Transverse colon (tissue), 4 donors: Measurements from ENCODE around the gene DDX46. TPM values are rescaled to one million over a fixed set of nuclear protein-coding genes. Genes with fewer than 3 reads are reported as not detected.
A peak's percentile ranks its signal among the peaks of the same experiment; 100 is the strongest.
"Not testable (repeated sequence)": the region's sequence is repeated elsewhere in the genome, so short reads cannot be mapped to it uniquely, and the experiment has no call there.

Experiments used
- DNase-seq: peaks from one replicate; pipeline ENCODE4 v3.0.0-alpha.2; 2019
- H3K27ac ChIP-seq, 4 donors: fragments of 200-600 bp; sonication (generic); 2 replicates each; pipeline ENCODE4 v1.5.1; 2016 to 2018; ENCODE audit warnings: inconsistent platforms in 4 of 4
- H3K27me3 ChIP-seq: fragments of 200-600 bp; sonication (generic); 2 replicates; pipeline ENCODE4 v1.5.1; 2017; ENCODE audit warnings: inconsistent platforms
- H3K36me3 ChIP-seq, 4 donors: fragments of 200-600 bp; sonication (generic); 2 replicates each; pipeline ENCODE4 v1.5.1; 2017 to 2019; ENCODE audit warnings: inconsistent platforms in 4 of 4
- H3K4me1 ChIP-seq, 4 donors: fragments of 200-600 bp; sonication (generic); 2 replicates each; pipeline ENCODE4 v1.5.1; 2017 to 2020; ENCODE audit warnings: inconsistent platforms in 4 of 4
- H3K4me3 ChIP-seq, 4 donors: fragments of 200-600 bp; sonication (generic); 1 replicate in 1 of 4; 2 replicates in 3 of 4; pipeline versions ENCODE4 v1.5.1 to v1.6.1; 2017 to 2019; ENCODE audit warnings: inconsistent platforms in 4 of 4
- H3K9me3 ChIP-seq, 2 donors: fragments of 200-600 bp; sonication (generic); 2 replicates each; pipeline ENCODE4 v1.5.1; 2017 to 2019; ENCODE audit warnings: inconsistent platforms in 2 of 2
- EP300 ChIP-seq: sonication (generic); formaldehyde crosslinking; IDR thresholded peaks from one replicate; pipeline ENCODE4 v1.6.1; 2017; ENCODE audit warnings: antibody characterized with exemption, low read depth
- POLR2A ChIP-seq: fragments of 450-650 bp; IDR thresholded peaks from one replicate; pipeline ENCODE4 v1.6.1; 2016; ENCODE audit warnings: antibody characterized with exemption, mild to moderate bottlenecking, moderate library complexity
- POLR2AphosphoS5 ChIP-seq, 3 donors: sonication (generic); formaldehyde crosslinking; IDR thresholded peaks; one replicate each; pipeline ENCODE4 v1.6.1; 2016; ENCODE audit warnings: antibody characterized with exemption in 3 of 3
- WGBS, 2 donors: methylation state at CpG; one replicate each; pipeline ENCODE4 v1.1.5; 2018; ENCODE audit warnings: low coverage in 1 of 2; 5-methylcytosine and 5-hydroxymethylcytosine counted together
- in situ Hi-C, 4 donors: fragments of 200-750 bp; cut with MboI; loops; one replicate each; pipeline versions ENCODE4 v1.15.0 to v1.15.1; 2017; ENCODE audit warnings: low sequenced_read_pairs in 3 of 4, low pct_ligation_motif_present in 1 of 4, low pct_unique_long_range_greater_than_20kb in 1 of 4
- intact Hi-C: fragments of 100-400 bp; cut with DNase I; formaldehyde crosslinking; loops from one replicate; pipeline ENCODE4 v1.15.1; 2023; ENCODE audit warnings: low total_unique reads
- total RNA-seq, 4 donors: library from RNA; depleted of rRNA; stranded (reverse); fragments of >200 nt; gene quantifications; one replicate each; pipeline ENCODE4 v1.1.0, GENCODE V29; 2016
- TF ChIP-seq, protein P1 (sequence below), 5 experiments: fragments of 200-600 bp in 3 of 5; fragments of 450-650 bp in 2 of 5; sonication (generic) in 3 of 5; IDR thresholded peaks; 1 replicate in 2 of 5; 2 replicates in 3 of 5; pipeline ENCODE4 v1.5.1; 2016 to 2017; ENCODE audit warnings: antibody characterized with exemption in 5 of 5, inconsistent platforms in 3 of 5, mild to moderate bottlenecking in 2 of 5, moderate library complexity in 1 of 5

Gene DDX46
- total RNA-seq, 4 donors from 2014 or later, result 28.5 to 73.3 (median 46.1) TPM

DNA sequence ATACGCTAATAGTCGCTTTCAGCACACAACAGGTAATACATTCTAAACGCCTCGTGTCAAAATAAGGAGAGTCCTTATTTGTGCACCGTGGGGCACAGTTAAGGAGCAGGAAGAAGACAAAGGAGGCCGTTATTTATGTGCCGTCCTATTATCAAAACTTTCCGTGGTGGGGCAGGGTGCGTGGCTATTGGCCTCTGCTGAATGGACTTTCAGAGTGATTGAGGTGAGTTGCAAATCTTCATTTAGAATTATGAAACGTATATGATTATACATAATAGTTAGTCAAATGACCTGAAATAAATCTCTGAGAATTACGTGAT lies 88.0 kb downstream of the DDX46 start:
- no peaks in the 10 kb centered on the region for H3K9me3 ChIP-seq
- 0 to 1% methylated on average over 2 to 11 of the region's 11 CpGs for WGBS, 2 donors
- TF ChIP-seq POLR2A (no peak), POLR2AphosphoS5 (IDR thresholded peaks at IDR 0.05) (no peak), EP300 (no peak)
- TF ChIP-seq, protein P1, sequence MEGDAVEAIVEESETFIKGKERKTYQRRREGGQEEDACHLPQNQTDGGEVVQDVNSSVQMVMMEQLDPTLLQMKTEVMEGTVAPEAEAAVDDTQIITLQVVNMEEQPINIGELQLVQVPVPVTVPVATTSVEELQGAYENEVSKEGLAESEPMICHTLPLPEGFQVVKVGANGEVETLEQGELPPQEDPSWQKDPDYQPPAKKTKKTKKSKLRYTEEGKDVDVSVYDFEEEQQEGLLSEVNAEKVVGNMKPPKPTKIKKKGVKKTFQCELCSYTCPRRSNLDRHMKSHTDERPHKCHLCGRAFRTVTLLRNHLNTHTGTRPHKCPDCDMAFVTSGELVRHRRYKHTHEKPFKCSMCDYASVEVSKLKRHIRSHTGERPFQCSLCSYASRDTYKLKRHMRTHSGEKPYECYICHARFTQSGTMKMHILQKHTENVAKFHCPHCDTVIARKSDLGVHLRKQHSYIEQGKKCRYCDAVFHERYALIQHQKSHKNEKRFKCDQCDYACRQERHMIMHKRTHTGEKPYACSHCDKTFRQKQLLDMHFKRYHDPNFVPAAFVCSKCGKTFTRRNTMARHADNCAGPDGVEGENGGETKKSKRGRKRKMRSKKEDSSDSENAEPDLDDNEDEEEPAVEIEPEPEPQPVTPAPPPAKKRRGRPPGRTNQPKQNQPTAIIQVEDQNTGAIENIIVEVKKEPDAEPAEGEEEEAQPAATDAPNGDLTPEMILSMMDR (IDR thresholded peaks at IDR 0.05), result no peak
- no peaks in the 10 kb centered on the region for H3K27me3 ChIP-seq
- H3K27ac ChIP-seq, result peak overlapping the region; percentile 97 to 99 (median 98)
- in situ Hi-C loops, result loop anchor here in 1 of 4 donors (10.0 kb wide), 1 partner anchor 58 kb away; the partner anchor contains the start of gene PCBD2
- intact Hi-C loops, result loop anchor here (5.0 kb wide), 1 partner anchor 61 kb away; the partner anchor contains the start of gene PCBD2
- peak overlapping the region; percentile 74 to 97 (median 82) for H3K4me3 ChIP-seq
- H3K4me1 ChIP-seq, result peaks cover 11 to 46% (median 28%) of the 10 kb centered on the region in 4 donors
- DNase-seq, result peak; percentile 11
- H3K36me3 ChIP-seq, result peaks cover 0 to 2% (median 0%) of the 10 kb centered on the region in 4 donors

DNA sequence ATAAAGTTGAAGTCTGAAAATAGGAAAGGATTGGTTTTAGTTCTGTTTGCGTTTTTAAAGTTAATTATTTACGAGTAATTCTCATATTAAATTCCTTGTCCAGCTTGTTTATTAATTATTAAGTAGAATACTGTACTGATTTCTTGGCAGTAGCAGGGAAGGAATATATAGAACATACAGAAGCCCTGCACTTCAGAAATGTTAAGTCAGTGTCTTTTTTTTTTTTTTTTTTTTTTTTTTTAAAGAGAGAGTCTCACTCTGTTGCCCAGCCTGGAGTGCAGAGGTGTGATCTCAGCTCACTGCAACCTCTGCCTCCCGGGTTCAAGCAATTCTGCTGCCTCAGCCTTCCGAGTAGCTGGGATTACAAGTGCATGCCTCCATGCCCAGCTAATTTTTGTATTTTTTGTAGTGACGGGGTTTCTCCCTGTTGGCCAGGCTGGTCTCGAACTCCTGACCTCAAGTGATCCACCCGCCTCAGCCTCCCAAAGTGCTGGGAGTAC lies 90.9 kb downstream of the DDX46 start:
- in situ Hi-C loops (loop anchor here in 1 of 4 donors (10.0 kb wide), 1 partner anchor 55 kb away; the partner anchor contains the start of gene PCBD2), intact Hi-C loops (loop anchor here (5.0 kb wide), 1 partner anchor 58 kb away; the partner anchor contains the start of gene PCBD2)
- H3K9me3 ChIP-seq, DNase-seq, H3K4me3 ChIP-seq, H3K36me3 ChIP-seq, H3K27ac ChIP-seq, H3K27me3 ChIP-seq: not testable (repeated sequence)
- 86 to 89% methylated on average over 3 to 7 of the region's 7 CpGs for WGBS, 2 donors
- peaks cover 11 to 56% (median 28%) of the 10 kb centered on the region in 4 donors for H3K4me1 ChIP-seq

DNA sequence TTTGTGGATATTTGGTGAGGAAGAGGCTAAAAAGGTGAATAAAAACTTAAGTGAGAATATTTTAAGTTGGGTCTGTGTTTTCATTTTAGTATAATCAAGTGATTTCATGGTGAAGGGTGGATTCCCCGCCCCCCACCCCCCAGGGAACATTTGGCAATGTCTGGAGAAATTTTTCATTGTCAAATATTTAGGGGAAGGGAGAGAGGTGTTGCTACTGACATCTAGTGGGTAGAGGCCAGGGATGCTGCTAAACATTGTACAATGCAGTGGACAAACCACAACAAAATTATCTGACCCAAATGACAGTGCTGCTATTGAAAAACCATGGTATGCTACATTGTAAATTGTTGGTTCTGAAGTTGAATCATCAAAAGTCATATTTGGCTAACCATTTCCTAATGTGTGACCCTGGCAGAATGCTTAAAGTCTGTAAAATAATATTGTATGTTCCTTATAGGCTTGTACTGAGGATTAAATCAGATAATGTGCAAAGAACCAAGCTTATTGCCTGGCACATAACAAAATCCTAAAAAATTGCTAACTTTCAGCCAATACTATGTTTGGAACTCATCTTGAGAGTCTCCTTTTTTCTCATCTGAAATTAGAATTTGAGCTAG lies 92.8 kb downstream of the DDX46 start:
- DNase-seq, result no peak
- in situ Hi-C loops (no loop called here), intact Hi-C loops (no loop called here)
- H3K27me3 ChIP-seq, result no peaks in the 10 kb centered on the region
- no peak overlapping the region for H3K27ac ChIP-seq
- TF ChIP-seq EP300, result no peak
- TF ChIP-seq, protein P1 (IDR thresholded peaks at IDR 0.05), result peak in 1 of 5 experiments; percentile 15
- 65 to 78% methylated on average over 1 of the region's 1 CpG for WGBS, 2 donors
- no peak overlapping the region for H3K4me3 ChIP-seq
- peaks cover 0 to 25% (median 6%) of the 10 kb centered on the region in 4 donors for H3K36me3 ChIP-seq
- no peaks in the 10 kb centered on the region for H3K9me3 ChIP-seq
- peaks cover 11 to 50% (median 24%) of the 10 kb centered on the region in 4 donors for H3K4me1 ChIP-seq

DNA sequence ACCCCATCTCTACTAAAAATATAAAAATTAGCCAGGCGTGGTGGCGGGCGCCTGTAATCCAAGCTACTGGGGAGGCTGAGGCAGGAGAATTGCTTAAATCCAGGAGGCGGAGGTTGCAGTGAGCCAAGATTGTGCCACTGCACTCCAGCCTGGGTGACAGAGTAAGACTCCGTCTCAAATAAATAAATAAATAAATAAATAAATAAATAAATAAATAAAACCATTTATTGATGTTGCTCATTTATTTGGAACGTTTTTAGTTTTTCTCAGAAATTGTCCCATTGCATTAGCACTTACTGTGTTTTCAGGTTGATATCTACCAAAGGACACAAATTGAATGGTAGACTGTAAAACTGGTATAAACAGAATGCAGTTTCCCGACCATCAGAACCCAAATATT lies 97.9 kb downstream of the DDX46 start:
- H3K4me3 ChIP-seq, H3K9me3 ChIP-seq, H3K27me3 ChIP-seq, in situ Hi-C loops, DNase-seq, intact Hi-C loops, H3K27ac ChIP-seq: not testable (repeated sequence)
- Histone ChIP-seq H3K4me1 (peaks cover 0 to 33% (median 5%) of the 10 kb centered on the region in 4 donors), H3K36me3 (peaks cover 0 to 45% (median 16%) of the 10 kb centered on the region in 4 donors)
- 67 to 92% methylated on average over 2 to 7 of the region's 7 CpGs for WGBS, 2 donors

DNA sequence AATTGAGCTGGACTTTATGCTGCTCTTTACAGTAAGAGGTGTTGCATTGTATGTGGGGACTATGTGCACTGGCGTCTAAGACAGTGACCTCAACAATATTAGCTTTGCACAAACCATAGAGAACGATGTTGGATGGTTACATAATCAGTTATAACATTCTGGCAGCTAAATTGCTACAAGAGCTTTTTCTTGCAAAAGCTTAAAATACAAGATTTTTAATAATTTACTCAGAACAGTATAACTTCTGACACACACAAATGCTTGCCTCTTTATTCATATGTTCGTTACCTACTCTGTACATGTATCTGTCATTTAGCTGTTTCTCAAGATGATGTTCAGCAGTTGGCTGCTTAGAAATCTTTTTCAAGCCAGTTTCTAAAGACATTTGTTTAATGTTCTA lies 98.8 kb downstream of the DDX46 start:
- no peak for DNase-seq
- Histone ChIP-seq H3K4me3 (no peak overlapping the region), H3K27ac (no peak overlapping the region), H3K4me1 (peaks cover 0 to 30% (median 4%) of the 10 kb centered on the region in 4 donors), H3K36me3 (peaks cover 0 to 41% (median 16%) of the 10 kb centered on the region in 4 donors), H3K27me3 (no peaks in the 10 kb centered on the region), H3K9me3 (no peaks in the 10 kb centered on the region)
- intact Hi-C loops, result no loop called here
- TF ChIP-seq POLR2AphosphoS5 (IDR thresholded peaks at IDR 0.05), result no peak
- no peak for TF ChIP-seq POLR2A
- no peak for TF ChIP-seq EP300
- TF ChIP-seq, protein P1 (IDR thresholded peaks at IDR 0.05), result no peak
- in situ Hi-C loops, result no loop called here
- WGBS, 2 donors, result 43 to 49% methylated on average over 3 of the region's 3 CpGs
